ENCODE results near the gene ADAMTSL3. TPM values are rescaled to one million over a fixed set of nuclear protein-coding genes. Genes with fewer than 3 reads are reported as not detected.

ADAMTSL3 gene
- total RNA-seq, 4 donors from 2014 or later = 4.9 to 8.8 (median 6.8) TPM

DNA sequence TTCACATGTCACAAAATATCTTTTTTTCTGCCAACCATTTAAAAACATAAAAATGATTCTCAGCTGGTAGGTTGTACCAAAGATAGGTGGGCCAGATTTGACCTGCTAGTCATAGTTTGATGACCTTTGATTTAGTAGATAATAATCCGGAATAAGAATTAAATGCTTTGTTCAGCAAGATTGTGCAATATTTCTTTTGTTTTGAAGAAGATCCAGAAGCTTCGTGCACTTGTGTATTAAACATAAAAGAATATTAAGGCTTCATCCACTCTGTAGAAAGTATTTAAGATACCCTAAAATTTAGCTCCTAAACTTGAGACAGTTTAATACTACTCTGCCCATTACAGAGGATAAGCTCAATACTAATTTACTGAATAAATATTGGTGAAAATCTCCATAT lies 258.4 kb downstream of the ADAMTSL3 start:
- in situ Hi-C loops (cut with MboI; ENCODE audit: low pct_ligation_motif_present in 1 of 4, low pct_unique_long_range_greater_than_20kb in 1 of 4, low sequenced_read_pairs in 3 of 4) = no loop called here
- DNase-seq = no peak
- intact Hi-C loops (cut with DNase I; ENCODE audit: low total_unique reads) = no loop called here
- Histone ChIP-seq H3K27ac (no peak overlapping the region), H3K4me3 (no peak overlapping the region), H3K9me3 (no peaks in the 10 kb centered on the region), H3K36me3 (no peaks in the 10 kb centered on the region), H3K27me3 (no peaks in the 10 kb centered on the region), H3K4me1 (no peaks in the 10 kb centered on the region)
- 68 to 72% methylated on average over 2 of the region's 2 CpGs for WGBS, 2 donors (ENCODE audit: low coverage in 1 of 2)
- TF ChIP-seq, protein P1, sequence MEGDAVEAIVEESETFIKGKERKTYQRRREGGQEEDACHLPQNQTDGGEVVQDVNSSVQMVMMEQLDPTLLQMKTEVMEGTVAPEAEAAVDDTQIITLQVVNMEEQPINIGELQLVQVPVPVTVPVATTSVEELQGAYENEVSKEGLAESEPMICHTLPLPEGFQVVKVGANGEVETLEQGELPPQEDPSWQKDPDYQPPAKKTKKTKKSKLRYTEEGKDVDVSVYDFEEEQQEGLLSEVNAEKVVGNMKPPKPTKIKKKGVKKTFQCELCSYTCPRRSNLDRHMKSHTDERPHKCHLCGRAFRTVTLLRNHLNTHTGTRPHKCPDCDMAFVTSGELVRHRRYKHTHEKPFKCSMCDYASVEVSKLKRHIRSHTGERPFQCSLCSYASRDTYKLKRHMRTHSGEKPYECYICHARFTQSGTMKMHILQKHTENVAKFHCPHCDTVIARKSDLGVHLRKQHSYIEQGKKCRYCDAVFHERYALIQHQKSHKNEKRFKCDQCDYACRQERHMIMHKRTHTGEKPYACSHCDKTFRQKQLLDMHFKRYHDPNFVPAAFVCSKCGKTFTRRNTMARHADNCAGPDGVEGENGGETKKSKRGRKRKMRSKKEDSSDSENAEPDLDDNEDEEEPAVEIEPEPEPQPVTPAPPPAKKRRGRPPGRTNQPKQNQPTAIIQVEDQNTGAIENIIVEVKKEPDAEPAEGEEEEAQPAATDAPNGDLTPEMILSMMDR (IDR thresholded peaks at IDR 0.05) = no peak
- TF ChIP-seq POLR2AphosphoS5 (IDR thresholded peaks at IDR 0.05) = no peak
- no peak for TF ChIP-seq EP300 (IDR thresholded peaks at IDR 0.05; ENCODE audit: low read depth)
- TF ChIP-seq POLR2A (IDR thresholded peaks at IDR 0.05) = no peak

DNA sequence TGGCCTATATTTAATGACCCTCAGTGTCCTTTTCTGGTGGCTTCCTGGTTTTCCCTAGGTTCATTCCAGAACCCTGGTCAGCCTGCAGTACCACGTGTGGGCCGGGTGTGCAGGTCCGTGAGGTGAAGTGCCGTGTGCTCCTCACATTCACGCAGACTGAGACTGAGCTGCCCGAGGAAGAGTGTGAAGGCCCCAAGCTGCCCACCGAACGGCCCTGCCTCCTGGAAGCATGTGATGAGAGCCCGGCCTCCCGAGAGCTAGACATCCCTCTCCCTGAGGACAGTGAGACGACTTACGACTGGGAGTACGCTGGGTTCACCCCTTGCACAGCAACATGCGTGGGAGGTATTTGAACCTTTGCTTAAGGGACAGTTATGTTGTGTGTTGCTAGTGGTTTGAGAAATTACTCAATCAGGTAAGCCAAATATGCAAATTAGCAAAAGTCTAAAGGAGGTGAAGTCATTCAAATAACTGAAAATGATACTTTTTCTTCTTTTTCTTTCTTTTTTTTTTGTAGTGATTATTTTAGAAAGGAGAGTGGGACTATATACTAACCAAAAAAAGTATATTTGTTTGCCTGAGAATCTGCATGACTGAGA lies 259.2 kb downstream of the ADAMTSL3 start:
- Histone ChIP-seq H3K36me3 (no peaks in the 10 kb centered on the region), H3K27ac (no peak overlapping the region), H3K4me3 (no peak overlapping the region), H3K9me3 (no peaks in the 10 kb centered on the region), H3K27me3 (no peaks in the 10 kb centered on the region), H3K4me1 (no peaks in the 10 kb centered on the region)
- 83 to 86% methylated on average over 8 to 14 of the region's 14 CpGs for WGBS, 2 donors (ENCODE audit: low coverage in 1 of 2)
- in situ Hi-C loops (cut with MboI; ENCODE audit: low pct_ligation_motif_present in 1 of 4, low pct_unique_long_range_greater_than_20kb in 1 of 4, low sequenced_read_pairs in 3 of 4) = no loop called here
- TF ChIP-seq POLR2AphosphoS5 (IDR thresholded peaks at IDR 0.05) (no peak), POLR2A (IDR thresholded peaks at IDR 0.05) (no peak), EP300 (IDR thresholded peaks at IDR 0.05; ENCODE audit: low read depth) (no peak)
- TF ChIP-seq, protein P1 (IDR thresholded peaks at IDR 0.05) = no peak
- DNase-seq = no peak
- intact Hi-C loops (cut with DNase I; ENCODE audit: low total_unique reads) = no loop called here

DNA sequence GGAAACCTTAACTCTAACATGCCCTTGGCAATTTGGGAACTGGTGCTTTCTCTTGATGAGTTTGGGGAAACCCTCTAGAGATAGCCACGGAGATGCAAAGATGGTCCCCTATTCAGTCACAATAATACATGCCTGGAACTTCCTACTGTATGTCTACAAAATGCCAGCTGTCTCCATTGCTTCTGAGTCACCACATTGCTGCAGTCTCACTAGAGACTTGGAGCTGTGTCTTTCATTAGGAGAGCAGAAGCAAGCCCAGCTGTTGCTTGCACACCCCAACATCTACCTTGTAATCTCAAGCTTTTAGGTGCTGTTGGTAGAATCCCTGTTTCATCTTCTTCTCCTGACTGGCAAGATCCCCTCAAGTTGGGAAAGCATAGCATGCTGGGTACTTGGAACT lies 261.0 kb downstream of the ADAMTSL3 start:
- WGBS, 2 donors (ENCODE audit: low coverage in 1 of 2) = 63% methylated on average over 1 of the region's 1 CpG; no CpG with 5 or more reads in 1 of the 2 donors
- Histone ChIP-seq H3K9me3 (no peaks in the 10 kb centered on the region), H3K36me3 (no peaks in the 10 kb centered on the region), H3K27me3 (no peaks in the 10 kb centered on the region), H3K4me1 (no peaks in the 10 kb centered on the region), H3K4me3 (no peak overlapping the region), H3K27ac (no peak overlapping the region)
- TF ChIP-seq POLR2AphosphoS5 (IDR thresholded peaks at IDR 0.05) (no peak), POLR2A (IDR thresholded peaks at IDR 0.05) (no peak), EP300 (IDR thresholded peaks at IDR 0.05; ENCODE audit: low read depth) (no peak)
- TF ChIP-seq, protein P1 (IDR thresholded peaks at IDR 0.05) = no peak
- in situ Hi-C loops (cut with MboI; ENCODE audit: low pct_ligation_motif_present in 1 of 4, low pct_unique_long_range_greater_than_20kb in 1 of 4, low sequenced_read_pairs in 3 of 4) (no loop called here), intact Hi-C loops (cut with DNase I; ENCODE audit: low total_unique reads) (no loop called here)
- no peak for DNase-seq

DNA sequence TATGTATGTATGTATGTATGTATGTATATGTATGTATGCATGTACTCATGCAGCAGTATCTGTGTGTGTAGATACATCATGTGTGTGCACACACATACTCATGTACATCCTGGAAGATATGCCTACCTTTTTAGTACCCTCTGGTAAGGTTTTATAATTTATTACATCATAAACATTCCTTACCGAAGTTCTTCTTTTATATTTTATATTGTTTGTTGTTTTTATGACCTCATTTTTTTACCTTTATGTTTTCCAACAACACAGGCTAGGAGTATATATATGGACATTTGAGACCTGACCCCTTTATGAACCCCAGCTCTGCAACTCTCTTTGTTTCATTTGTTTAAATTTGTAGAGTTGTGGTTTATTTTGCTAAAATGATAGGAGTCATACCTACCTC lies 263.5 kb downstream of the ADAMTSL3 start:
- Histone ChIP-seq H3K36me3 (no peaks in the 10 kb centered on the region), H3K4me3 (no peak overlapping the region), H3K4me1 (no peaks in the 10 kb centered on the region), H3K27me3 (no peaks in the 10 kb centered on the region), H3K9me3 (no peaks in the 10 kb centered on the region), H3K27ac (no peak overlapping the region)
- WGBS, 2 donors (ENCODE audit: low coverage in 1 of 2) = 6 to 20% methylated on average over 1 of the region's 1 CpG
- TF ChIP-seq, protein P1 (IDR thresholded peaks at IDR 0.05) = no peak
- TF ChIP-seq POLR2AphosphoS5 (IDR thresholded peaks at IDR 0.05) (no peak), POLR2A (IDR thresholded peaks at IDR 0.05) (no peak), EP300 (IDR thresholded peaks at IDR 0.05; ENCODE audit: low read depth) (no peak)
- intact Hi-C loops (cut with DNase I; ENCODE audit: low total_unique reads) = no loop called here
- in situ Hi-C loops (cut with MboI; ENCODE audit: low pct_ligation_motif_present in 1 of 4, low pct_unique_long_range_greater_than_20kb in 1 of 4, low sequenced_read_pairs in 3 of 4) = no loop called here
- no peak for DNase-seq

All from transverse colon (tissue), 4 donors.